Measurements from ENCODE around the gene NEURL2.

The NEURL2 gene

DNA sequence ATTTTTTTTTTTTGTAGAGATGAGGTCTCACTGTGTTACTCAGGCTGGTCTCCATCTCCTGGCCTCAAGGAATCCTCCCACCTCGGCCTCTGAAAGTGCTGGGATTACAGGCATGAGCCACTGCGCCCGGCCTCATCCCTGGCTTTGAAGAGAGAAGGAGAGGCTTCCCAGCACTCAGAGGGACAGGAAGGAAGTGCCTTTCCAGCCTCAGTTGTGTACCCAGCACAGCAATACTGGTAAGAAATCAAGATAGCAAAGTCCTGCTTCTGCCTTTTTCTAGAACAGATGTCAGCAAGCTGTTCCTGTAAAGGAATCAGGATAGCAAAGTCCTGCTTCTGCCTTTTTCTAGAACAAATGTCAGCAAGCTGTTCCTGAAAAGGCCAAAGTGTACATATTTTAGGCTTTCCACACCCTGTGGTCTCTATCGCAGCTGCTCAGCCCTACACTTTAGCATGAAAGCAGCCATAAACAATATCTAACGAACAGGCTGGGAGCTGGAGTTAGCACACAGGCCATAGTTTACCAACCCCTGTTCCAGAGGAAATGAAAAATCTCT lies 27.3 kb upstream of the NEURL2 start (continued):
- TF ChIP-seq, protein P1, sequence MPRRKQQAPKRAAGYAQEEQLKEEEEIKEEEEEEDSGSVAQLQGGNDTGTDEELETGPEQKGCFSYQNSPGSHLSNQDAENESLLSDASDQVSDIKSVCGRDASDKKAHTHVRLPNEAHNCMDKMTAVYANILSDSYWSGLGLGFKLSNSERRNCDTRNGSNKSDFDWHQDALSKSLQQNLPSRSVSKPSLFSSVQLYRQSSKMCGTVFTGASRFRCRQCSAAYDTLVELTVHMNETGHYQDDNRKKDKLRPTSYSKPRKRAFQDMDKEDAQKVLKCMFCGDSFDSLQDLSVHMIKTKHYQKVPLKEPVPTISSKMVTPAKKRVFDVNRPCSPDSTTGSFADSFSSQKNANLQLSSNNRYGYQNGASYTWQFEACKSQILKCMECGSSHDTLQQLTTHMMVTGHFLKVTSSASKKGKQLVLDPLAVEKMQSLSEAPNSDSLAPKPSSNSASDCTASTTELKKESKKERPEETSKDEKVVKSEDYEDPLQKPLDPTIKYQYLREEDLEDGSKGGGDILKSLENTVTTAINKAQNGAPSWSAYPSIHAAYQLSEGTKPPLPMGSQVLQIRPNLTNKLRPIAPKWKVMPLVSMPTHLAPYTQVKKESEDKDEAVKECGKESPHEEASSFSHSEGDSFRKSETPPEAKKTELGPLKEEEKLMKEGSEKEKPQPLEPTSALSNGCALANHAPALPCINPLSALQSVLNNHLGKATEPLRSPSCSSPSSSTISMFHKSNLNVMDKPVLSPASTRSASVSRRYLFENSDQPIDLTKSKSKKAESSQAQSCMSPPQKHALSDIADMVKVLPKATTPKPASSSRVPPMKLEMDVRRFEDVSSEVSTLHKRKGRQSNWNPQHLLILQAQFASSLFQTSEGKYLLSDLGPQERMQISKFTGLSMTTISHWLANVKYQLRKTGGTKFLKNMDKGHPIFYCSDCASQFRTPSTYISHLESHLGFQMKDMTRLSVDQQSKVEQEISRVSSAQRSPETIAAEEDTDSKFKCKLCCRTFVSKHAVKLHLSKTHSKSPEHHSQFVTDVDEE (CRISPR knock-in tag; IDR thresholded peaks at IDR 0.05), result no peak
- no peak for TF ChIP-seq ZC3H10 (CRISPR knock-in tag; IDR thresholded peaks at IDR 0.05)
- no peak for TF ChIP-seq PPARA (CRISPR knock-in tag; IDR thresholded peaks at IDR 0.05; ENCODE audit: borderline replicate concordance)
- TF ChIP-seq ESRRG (CRISPR knock-in tag; IDR thresholded peaks at IDR 0.05), result no peak

DNA sequence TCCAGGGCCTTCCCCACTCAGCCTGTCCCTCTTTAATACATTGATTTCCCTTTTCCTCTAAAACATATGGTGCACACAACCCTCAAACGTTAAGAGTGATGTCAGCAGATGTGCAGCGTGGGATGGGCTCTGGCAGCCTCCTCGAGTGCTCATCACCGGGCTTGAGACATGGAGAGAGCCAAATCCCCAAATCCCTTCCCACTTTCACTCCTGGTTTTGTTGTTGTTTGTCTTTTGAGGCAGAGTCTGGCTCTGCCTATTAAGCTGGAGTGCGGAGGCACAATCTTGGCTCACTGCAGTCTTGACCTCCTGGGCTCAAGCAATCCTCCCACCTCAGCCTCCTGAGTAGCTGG lies 26.8 kb upstream of the NEURL2 start:
- TF ChIP-seq ESRRG (CRISPR knock-in tag; IDR thresholded peaks at IDR 0.05) (no peak), BACH2 (CRISPR knock-in tag; IDR thresholded peaks at IDR 0.05; ENCODE audit: borderline replicate concordance) (no peak), CSDC2 (CRISPR knock-in tag; IDR thresholded peaks at IDR 0.05) (no peak), ZNF70 (CRISPR knock-in tag; IDR thresholded peaks at IDR 0.05) (no peak)
- no peak for ATAC-seq

DNA sequence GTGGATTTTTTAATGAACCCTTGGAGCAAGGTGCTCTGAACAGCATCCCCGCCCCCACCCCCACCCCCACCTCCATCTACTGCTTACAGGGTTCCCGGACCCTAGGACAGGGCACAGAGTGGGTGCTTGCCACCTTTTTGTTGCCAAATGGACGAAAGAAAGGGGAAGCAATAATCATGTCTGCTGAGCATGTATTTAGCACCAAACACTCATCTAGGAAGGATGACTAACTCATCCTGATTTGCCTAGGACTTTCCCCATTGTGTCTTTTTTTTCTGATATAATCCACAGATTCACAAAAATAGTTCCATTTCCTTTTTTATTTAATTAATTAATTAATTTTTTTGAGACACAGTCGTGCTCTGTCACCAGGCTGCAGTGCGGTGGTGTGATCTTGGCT lies 22.1 kb upstream of the NEURL2 start:
- TF ChIP-seq OSR1 (CRISPR knock-in tag; IDR thresholded peaks at IDR 0.05) (no peak), ZNF565 (CRISPR knock-in tag; conservative IDR thresholded peaks at IDR 0.05; ENCODE audit: low read depth) (no peak), ARNTL (CRISPR knock-in tag; IDR thresholded peaks at IDR 0.05; ENCODE audit: borderline replicate concordance, low read depth) (no peak), ESRRG (CRISPR knock-in tag; IDR thresholded peaks at IDR 0.05) (no peak), SNAI2 (CRISPR knock-in tag; IDR thresholded peaks at IDR 0.05) (no peak), TCF4 (CRISPR knock-in tag; IDR thresholded peaks at IDR 0.05; ENCODE audit: borderline replicate concordance) (no peak)
- TF ChIP-seq, protein P2, sequence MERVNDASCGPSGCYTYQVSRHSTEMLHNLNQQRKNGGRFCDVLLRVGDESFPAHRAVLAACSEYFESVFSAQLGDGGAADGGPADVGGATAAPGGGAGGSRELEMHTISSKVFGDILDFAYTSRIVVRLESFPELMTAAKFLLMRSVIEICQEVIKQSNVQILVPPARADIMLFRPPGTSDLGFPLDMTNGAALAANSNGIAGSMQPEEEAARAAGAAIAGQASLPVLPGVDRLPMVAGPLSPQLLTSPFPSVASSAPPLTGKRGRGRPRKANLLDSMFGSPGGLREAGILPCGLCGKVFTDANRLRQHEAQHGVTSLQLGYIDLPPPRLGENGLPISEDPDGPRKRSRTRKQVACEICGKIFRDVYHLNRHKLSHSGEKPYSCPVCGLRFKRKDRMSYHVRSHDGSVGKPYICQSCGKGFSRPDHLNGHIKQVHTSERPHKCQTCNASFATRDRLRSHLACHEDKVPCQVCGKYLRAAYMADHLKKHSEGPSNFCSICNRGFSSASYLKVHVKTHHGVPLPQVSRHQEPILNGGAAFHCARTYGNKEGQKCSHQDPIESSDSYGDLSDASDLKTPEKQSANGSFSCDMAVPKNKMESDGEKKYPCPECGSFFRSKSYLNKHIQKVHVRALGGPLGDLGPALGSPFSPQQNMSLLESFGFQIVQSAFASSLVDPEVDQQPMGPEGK (CRISPR knock-in tag; IDR thresholded peaks at IDR 0.05; ENCODE audit: borderline replicate concordance), result no peak
- TF ChIP-seq, protein P3, sequence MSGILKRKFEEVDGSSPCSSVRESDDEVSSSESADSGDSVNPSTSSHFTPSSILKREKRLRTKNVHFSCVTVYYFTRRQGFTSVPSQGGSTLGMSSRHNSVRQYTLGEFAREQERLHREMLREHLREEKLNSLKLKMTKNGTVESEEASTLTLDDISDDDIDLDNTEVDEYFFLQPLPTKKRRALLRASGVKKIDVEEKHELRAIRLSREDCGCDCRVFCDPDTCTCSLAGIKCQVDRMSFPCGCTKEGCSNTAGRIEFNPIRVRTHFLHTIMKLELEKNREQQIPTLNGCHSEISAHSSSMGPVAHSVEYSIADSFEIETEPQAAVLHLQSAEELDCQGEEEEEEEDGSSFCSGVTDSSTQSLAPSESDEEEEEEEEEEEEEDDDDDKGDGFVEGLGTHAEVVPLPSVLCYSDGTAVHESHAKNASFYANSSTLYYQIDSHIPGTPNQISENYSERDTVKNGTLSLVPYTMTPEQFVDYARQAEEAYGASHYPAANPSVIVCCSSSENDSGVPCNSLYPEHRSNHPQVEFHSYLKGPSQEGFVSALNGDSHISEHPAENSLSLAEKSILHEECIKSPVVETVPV (CRISPR knock-in tag; IDR thresholded peaks at IDR 0.05), result no peak
- TF ChIP-seq, protein P1 (CRISPR knock-in tag; IDR thresholded peaks at IDR 0.05), result no peak
- no peak for ATAC-seq

DNA sequence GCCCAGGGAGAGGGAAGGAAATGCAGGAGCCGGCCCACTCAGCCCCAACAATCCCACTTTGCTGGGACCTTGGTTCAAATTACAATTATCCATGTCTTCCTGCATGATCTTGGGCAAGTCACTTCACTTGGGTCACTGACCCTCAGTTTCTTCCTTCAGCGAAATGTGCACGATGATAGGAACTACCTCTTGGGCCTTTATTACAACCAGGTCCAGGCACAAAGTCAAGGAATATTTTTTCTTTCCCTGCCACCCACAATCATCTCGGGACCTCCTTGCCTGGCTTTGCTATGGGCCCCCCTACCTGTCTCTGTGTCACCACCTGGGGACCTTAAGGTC lies 21.3 kb upstream of the NEURL2 start:
- ATAC-seq, result no peak
- no peak for TF ChIP-seq CSDC2 (CRISPR knock-in tag; IDR thresholded peaks at IDR 0.05)
- no peak for TF ChIP-seq SNAI2 (CRISPR knock-in tag; IDR thresholded peaks at IDR 0.05)
- TF ChIP-seq TOX (CRISPR knock-in tag; IDR thresholded peaks at IDR 0.05; ENCODE audit: borderline replicate concordance), result no peak
- TF ChIP-seq ARNTL (CRISPR knock-in tag; IDR thresholded peaks at IDR 0.05; ENCODE audit: borderline replicate concordance, low read depth), result no peak
- TF ChIP-seq, protein P1 (CRISPR knock-in tag; IDR thresholded peaks at IDR 0.05), result no peak
- no peak for TF ChIP-seq ZFP30 (CRISPR knock-in tag; IDR thresholded peaks at IDR 0.05)
- TF ChIP-seq OSR1 (CRISPR knock-in tag; IDR thresholded peaks at IDR 0.05), result no peak
- TF ChIP-seq RARB (CRISPR knock-in tag; IDR thresholded peaks at IDR 0.05), result no peak
- no peak for TF ChIP-seq GLIS3 (CRISPR knock-in tag; IDR thresholded peaks at IDR 0.05)

All from SK-N-SH treated with all-trans-retinoic acid at 6 μM for 48 hours (cell line).